Smooth muscle cell (in vitro differentiated cells): ENCODE data around the gene POLR1G. TPM values are rescaled to one million over a fixed set of nuclear protein-coding genes. Genes with fewer than 3 reads are reported as not detected.

ENCODE experiments used
- DNase-seq: peaks from one replicate; lab custom pipeline; 2025; ENCODE audit not compliant: unreplicated experiment; lab: John Stamatoyannopoulos, UW
- H2AFZ ChIP-seq: fragments of 200-600 bp; sonication (generic); 2 replicates; pipeline ENCODE4 v1.6.0; 2016; ENCODE audit warnings: antibody characterized with exemption, low read depth, mild to moderate bottlenecking
- H3F3A ChIP-seq: fragments of 200-600 bp; sonication (generic); 2 replicates; pipeline ENCODE4 v1.6.0; 2017; ENCODE audit warnings: antibody characterized with exemption, low read depth
- H3K27ac ChIP-seq: fragments of 200-600 bp; sonication (generic); 2 replicates; pipeline ENCODE4 v1.5.1; 2016; ENCODE audit warnings: low read depth, mild to moderate bottlenecking
- H3K27me3 ChIP-seq: fragments of 200-600 bp; sonication (generic); 2 replicates; pipeline ENCODE4 v1.6.1; 2016; ENCODE audit warnings: low read depth, mild to moderate bottlenecking
- H3K36me3 ChIP-seq: fragments of 200-600 bp; sonication (generic); 2 replicates; pipeline ENCODE4 v1.5.1; 2016; ENCODE audit warnings: low read depth
- H3K4me1 ChIP-seq: fragments of 200-600 bp; sonication (generic); 2 replicates; pipeline ENCODE4 v1.5.1; 2016; ENCODE audit warnings: low read depth
- H3K4me2 ChIP-seq: fragments of 200-600 bp; sonication (generic); 2 replicates; pipeline ENCODE4 v1.6.0; 2016; ENCODE audit warnings: mild to moderate bottlenecking
- H3K4me3 ChIP-seq: fragments of 200-600 bp; sonication (generic); 2 replicates; pipeline ENCODE4 v1.5.1; 2016; ENCODE audit warnings: mild to moderate bottlenecking
- H3K79me2 ChIP-seq: fragments of 200-600 bp; sonication (generic); 2 replicates; pipeline ENCODE4 v1.6.0; 2016; ENCODE audit warnings: low read depth, mild to moderate bottlenecking
- H3K9ac ChIP-seq: fragments of 200-600 bp; sonication (generic); 2 replicates; pipeline ENCODE4 v1.6.0; 2016; ENCODE audit warnings: low read depth
- H3K9me3 ChIP-seq: fragments of 200-600 bp; sonication (generic); replicated peaks from 2 replicates; pipeline ENCODE4 v1.5.1; 2016; ENCODE audit warnings: low read depth
- H4K20me1 ChIP-seq: fragments of 200-600 bp; sonication (generic); 2 replicates; pipeline ENCODE4 v1.6.0; 2016; ENCODE audit warnings: low read depth
- WGBS: methylation state at CpG from one replicate; pipeline ENCODE4 v1.1.7; 2016; ENCODE audit warnings: low lambda C conversion rate; 5-methylcytosine and 5-hydroxymethylcytosine counted together
- polyA plus RNA-seq: library from polyadenylated mRNA; unstranded; fragments of >200 nt; fragmentation: Nextera tagmentation; extraction: Ambion mirVana; gene quantifications from 2 replicates; pipeline ENCODE4 v1.2.1, GENCODE V29; 2016
- total RNA-seq: library from RNA; depleted of rRNA; stranded (reverse); fragments of >200 nt; gene quantifications from 2 replicates; pipeline ENCODE4 v1.2.3, GENCODE V29; 2014
- TF ChIP-seq, protein P1 (sequence below): fragments of 200-600 bp; sonication (generic); IDR thresholded peaks from 2 replicates; pipeline ENCODE4 v1.5.1; 2017; ENCODE audit warnings: borderline replicate concordance, mild to moderate bottlenecking, antibody characterized with exemption; ENCODE audit not compliant: insufficient read depth, poor library complexity, severe bottlenecking

POLR1G gene
- total and polyA plus RNA-seq, 2 experiments from 2014 or later: 1.6 to 2.7 TPM

DNA sequence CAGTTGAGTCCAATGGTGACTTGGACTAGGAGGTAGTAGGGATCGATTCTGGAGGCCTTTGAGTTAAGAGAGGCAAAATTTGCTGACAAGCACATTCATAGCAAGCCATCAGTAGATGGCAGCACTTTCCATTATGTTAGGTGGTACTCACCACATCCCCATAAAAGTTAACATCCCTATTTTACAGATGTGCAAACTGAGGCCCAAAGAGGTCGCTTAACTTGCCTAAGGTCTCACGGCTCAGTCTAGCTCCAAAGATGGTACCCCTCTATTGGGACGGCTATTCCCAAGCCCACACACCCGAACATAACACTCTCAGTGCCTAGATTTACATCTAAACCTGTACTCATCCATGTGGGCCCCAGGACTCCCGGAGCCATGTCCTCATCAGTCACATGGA, 39.9 kb downstream of the POLR1G start:
- H3K27ac ChIP-seq: peak overlapping the region; percentile 22
- H3K36me3 ChIP-seq: no peaks in the 10 kb centered on the region
- peaks cover 10% of the 10 kb centered on the region for H3K4me1 ChIP-seq
- no peaks in the 10 kb centered on the region for H3K27me3 ChIP-seq
- H4K20me1 ChIP-seq: no peaks in the 10 kb centered on the region
- no peak overlapping the region for H3K4me2 ChIP-seq
- no peaks in the 10 kb centered on the region for H3K9me3 ChIP-seq
- no peaks in the 10 kb centered on the region for H3K79me2 ChIP-seq
- no peak overlapping the region for H3K4me3 ChIP-seq
- peaks cover 17% of the 10 kb centered on the region for H3F3A ChIP-seq
- no peak overlapping the region for H2AFZ ChIP-seq
- TF ChIP-seq, protein P1, sequence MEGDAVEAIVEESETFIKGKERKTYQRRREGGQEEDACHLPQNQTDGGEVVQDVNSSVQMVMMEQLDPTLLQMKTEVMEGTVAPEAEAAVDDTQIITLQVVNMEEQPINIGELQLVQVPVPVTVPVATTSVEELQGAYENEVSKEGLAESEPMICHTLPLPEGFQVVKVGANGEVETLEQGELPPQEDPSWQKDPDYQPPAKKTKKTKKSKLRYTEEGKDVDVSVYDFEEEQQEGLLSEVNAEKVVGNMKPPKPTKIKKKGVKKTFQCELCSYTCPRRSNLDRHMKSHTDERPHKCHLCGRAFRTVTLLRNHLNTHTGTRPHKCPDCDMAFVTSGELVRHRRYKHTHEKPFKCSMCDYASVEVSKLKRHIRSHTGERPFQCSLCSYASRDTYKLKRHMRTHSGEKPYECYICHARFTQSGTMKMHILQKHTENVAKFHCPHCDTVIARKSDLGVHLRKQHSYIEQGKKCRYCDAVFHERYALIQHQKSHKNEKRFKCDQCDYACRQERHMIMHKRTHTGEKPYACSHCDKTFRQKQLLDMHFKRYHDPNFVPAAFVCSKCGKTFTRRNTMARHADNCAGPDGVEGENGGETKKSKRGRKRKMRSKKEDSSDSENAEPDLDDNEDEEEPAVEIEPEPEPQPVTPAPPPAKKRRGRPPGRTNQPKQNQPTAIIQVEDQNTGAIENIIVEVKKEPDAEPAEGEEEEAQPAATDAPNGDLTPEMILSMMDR: peak; percentile 24
- 84% methylated on average over 6 of the region's 6 CpGs for WGBS
- no peak overlapping the region for H3K9ac ChIP-seq
- DNase-seq: no peak

DNA sequence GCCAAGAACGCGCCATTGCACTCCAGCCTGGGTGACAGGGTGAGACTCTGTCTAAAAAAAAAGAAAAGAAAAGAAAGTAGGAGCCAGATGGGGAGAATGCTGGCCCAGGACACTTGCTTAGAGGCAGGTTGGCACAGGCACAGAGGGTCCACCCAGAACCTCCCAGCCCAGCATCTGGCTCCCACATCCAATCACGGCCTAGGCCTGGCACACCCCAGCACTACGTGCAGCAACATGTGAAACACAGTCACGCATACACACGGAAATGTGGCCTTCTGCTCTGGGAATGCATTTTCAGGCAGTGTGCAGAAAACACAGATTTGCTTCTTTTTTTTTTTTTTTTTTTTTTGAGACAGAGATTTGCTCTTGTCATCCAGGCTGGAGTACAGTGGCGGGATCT, 40.5 kb downstream of the POLR1G start:
- 88% methylated on average over 7 of the region's 7 CpGs for WGBS
- no peaks in the 10 kb centered on the region for H3K9me3 ChIP-seq
- H3K4me1 ChIP-seq: peaks cover 10% of the 10 kb centered on the region
- no peak overlapping the region for H3K4me2 ChIP-seq
- H3K4me3 ChIP-seq: no peak overlapping the region
- H4K20me1 ChIP-seq: no peaks in the 10 kb centered on the region
- peak overlapping the region; percentile 22 for H3K27ac ChIP-seq
- TF ChIP-seq, protein P1: no peak
- peaks cover 14% of the 10 kb centered on the region for H3F3A ChIP-seq
- H3K79me2 ChIP-seq: no peaks in the 10 kb centered on the region
- no peaks in the 10 kb centered on the region for H3K27me3 ChIP-seq
- DNase-seq: no peak
- H2AFZ ChIP-seq: no peak overlapping the region
- no peak overlapping the region for H3K9ac ChIP-seq
- H3K36me3 ChIP-seq: no peaks in the 10 kb centered on the region

DNA sequence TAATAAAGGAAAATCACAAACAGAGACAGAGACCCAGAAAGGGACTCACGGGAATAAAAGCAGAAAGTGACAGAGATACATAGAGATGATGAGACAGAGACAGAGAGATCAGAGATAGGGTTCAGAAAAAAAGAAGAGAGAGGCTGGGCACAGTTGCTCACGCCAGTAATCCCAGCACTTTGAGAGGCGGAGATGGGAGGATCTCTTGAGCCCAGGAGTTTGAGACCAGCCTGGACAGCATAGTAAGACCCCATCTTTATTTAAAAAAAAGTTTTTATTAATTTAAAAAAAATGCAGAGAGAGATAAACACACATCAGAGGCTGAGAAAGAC, 41.9 kb downstream of the POLR1G start:
- Histone ChIP-seq H2AFZ (no peak overlapping the region), H3F3A (peaks cover 10% of the 10 kb centered on the region), H3K27me3 (no peaks in the 10 kb centered on the region), H3K27ac (no peak overlapping the region), H3K4me1 (peaks cover 10% of the 10 kb centered on the region), H4K20me1 (no peaks in the 10 kb centered on the region), H3K79me2 (no peaks in the 10 kb centered on the region), H3K9ac (no peak overlapping the region), H3K36me3 (no peaks in the 10 kb centered on the region), H3K4me2 (no peak overlapping the region), H3K9me3 (no peaks in the 10 kb centered on the region), H3K4me3 (no peak overlapping the region)
- DNase-seq: no peak
- 96% methylated on average over 3 of the region's 3 CpGs for WGBS
- TF ChIP-seq, protein P1: no peak

DNA sequence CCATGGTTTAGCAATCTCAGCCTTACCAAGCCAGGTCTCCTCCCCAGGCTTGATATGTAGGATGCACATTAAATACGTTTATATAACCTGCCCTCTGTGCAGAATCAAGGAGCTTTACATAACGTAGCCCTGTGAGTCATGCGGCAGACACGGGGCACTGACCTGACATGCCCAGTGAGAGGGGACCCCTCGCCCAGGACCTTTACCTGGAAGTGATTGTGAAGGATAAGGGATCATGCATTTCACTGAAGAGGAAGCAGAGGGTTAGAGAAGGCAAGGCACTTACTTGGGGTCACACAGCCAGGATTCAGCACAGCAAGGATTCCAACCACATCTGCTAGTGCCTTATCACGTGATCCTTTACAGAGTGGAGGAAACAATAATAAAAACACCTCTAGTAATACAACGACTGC, 42.4 kb downstream of the POLR1G start:
- H3F3A ChIP-seq: peaks cover 10% of the 10 kb centered on the region
- H3K4me1 ChIP-seq: peaks cover 10% of the 10 kb centered on the region
- no peak for DNase-seq
- no peaks in the 10 kb centered on the region for H3K79me2 ChIP-seq
- H3K4me3 ChIP-seq: no peak overlapping the region
- no peak overlapping the region for H2AFZ ChIP-seq
- H3K27me3 ChIP-seq: no peaks in the 10 kb centered on the region
- TF ChIP-seq, protein P1: no peak
- no peaks in the 10 kb centered on the region for H3K9me3 ChIP-seq
- no peaks in the 10 kb centered on the region for H3K36me3 ChIP-seq
- 69% methylated on average over 7 of the region's 7 CpGs for WGBS
- peak overlapping the region; percentile 96 for H3K27ac ChIP-seq
- H3K9ac ChIP-seq: no peak overlapping the region
- no peak overlapping the region for H3K4me2 ChIP-seq
- H4K20me1 ChIP-seq: no peaks in the 10 kb centered on the region
